Left ventricle myocardium inferior (tissue), 1 donor: ENCODE data around the gene GNG13. TPM values are rescaled to one million over a fixed set of nuclear protein-coding genes. Genes with fewer than 3 reads are reported as not detected.
"Not testable (repeated sequence)": the region's sequence is repeated elsewhere in the genome, so short reads cannot be mapped to it uniquely, and the experiment has no call there.

Experiments used
- DNase-seq: peaks from one replicate; pipeline ENCODE4 v3.0.0-alpha.2; 2020
- H3K27ac ChIP-seq: fragments of 200-600 bp; replicated peaks from 2 replicates; pipeline ENCODE4 v1.8.0; 2021
- H3K27me3 ChIP-seq: fragments of 200-600 bp; 2 replicates; pipeline ENCODE4 v1.8.0; 2021; ENCODE audit warnings: low read depth
- H3K36me3 ChIP-seq: fragments of 200-600 bp; 2 replicates; pipeline ENCODE4 v1.8.0; 2021
- H3K4me1 ChIP-seq: fragments of 200-600 bp; 2 replicates; pipeline ENCODE4 v1.8.0; 2021
- H3K4me3 ChIP-seq: fragments of 200-600 bp; 2 replicates; pipeline ENCODE4 v1.8.0; 2021; ENCODE audit warnings: mild to moderate bottlenecking, moderate library complexity
- H3K9me3 ChIP-seq: fragments of 200-600 bp; replicated peaks from 2 replicates; pipeline ENCODE4 v1.8.0; 2021
- CTCF ChIP-seq: fragments of 200-600 bp; IDR thresholded peaks from 2 replicates; pipeline ENCODE4 v1.8.0; 2021; ENCODE audit warnings: antibody characterized with exemption, mild to moderate bottlenecking, borderline replicate concordance
- intact Hi-C: fragments of 100-400 bp; cut with micrococcal nuclease; formaldehyde crosslinking; loops from one replicate; pipeline ENCODE4 v1.11.0; 2022
- total RNA-seq: library from RNA; stranded (reverse); fragmentation: NEBNext Ultra II Directional; extraction: Animal tissue kit (Norgen Biotek cat#: 25700); gene quantifications from one replicate; pipeline ENCODE4 v1.2.1, GENCODE V29; 2021
- donor health status: DM: no; HTN: yes; CAD: no; lungs with severe emphysema.

GNG13 gene
- total RNA-seq, 1 donor from 2014 or later: not detected

- H3K27me3 ChIP-seq: peaks cover 90% of the 10 kb centered on the region
- no peak overlapping the region for H3K27ac ChIP-seq
- H3K36me3 ChIP-seq: no peaks in the 10 kb centered on the region
- H3K9me3 ChIP-seq: no peaks in the 10 kb centered on the region
- intact Hi-C loops: no loop called here
- H3K4me3 ChIP-seq: no peak overlapping the region
- no peak for DNase-seq
- TF ChIP-seq CTCF: no peak
- H3K4me1 ChIP-seq: no peaks in the 10 kb centered on the region
Measured at GRCh38 chr16:824194-824593, 23.7 kb upstream of the GNG13 start.

DNA sequence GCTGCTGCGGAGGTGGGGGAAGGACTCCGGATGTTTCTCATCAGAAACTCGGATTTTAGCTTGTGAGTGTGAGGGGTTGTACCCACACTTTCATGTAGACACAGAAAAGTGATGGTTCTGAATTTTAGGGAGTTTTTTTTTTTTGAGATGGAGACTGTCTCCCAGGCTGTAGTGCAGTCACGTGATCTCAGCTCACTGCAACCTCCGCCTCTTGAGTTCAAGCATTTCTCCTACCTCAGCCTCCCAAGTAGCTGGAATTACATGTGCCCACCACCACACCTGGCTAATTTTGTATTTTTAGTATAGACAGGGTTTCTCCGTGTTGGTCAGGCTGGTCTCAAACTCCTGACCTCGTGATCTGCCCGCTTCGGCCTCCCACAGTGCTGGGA is 22.4 kb upstream of the GNG13 start:
- intact Hi-C loops: no loop called here
- DNase-seq: no peak
- H3K4me1 ChIP-seq: no peaks in the 10 kb centered on the region
- TF ChIP-seq CTCF: no peak
- peaks cover 90% of the 10 kb centered on the region for H3K27me3 ChIP-seq
- H3K27ac ChIP-seq: no peak overlapping the region
- H3K36me3 ChIP-seq: no peaks in the 10 kb centered on the region
- no peaks in the 10 kb centered on the region for H3K9me3 ChIP-seq
- no peak overlapping the region for H3K4me3 ChIP-seq

- intact Hi-C loops: no loop called here
- no peak overlapping the region for H3K27ac ChIP-seq
- DNase-seq: no peak
- H3K27me3 ChIP-seq: peaks cover 91% of the 10 kb centered on the region
- no peaks in the 10 kb centered on the region for H3K4me1 ChIP-seq
- H3K36me3 ChIP-seq: no peaks in the 10 kb centered on the region
- H3K9me3 ChIP-seq: no peaks in the 10 kb centered on the region
- TF ChIP-seq CTCF: no peak
- no peak overlapping the region for H3K4me3 ChIP-seq
Measured at GRCh38 chr16:822174-822908, 21.8 kb upstream of the GNG13 start.

GRCh38 chr16:821751-822150 is 21.2 kb upstream of the GNG13 start:
- no peak for TF ChIP-seq CTCF
- no peak overlapping the region for H3K4me3 ChIP-seq
- H3K27ac ChIP-seq: no peak overlapping the region
- intact Hi-C loops: no loop called here
- no peaks in the 10 kb centered on the region for H3K36me3 ChIP-seq
- no peaks in the 10 kb centered on the region for H3K9me3 ChIP-seq
- no peak for DNase-seq
- no peaks in the 10 kb centered on the region for H3K4me1 ChIP-seq
- H3K27me3 ChIP-seq: peaks cover 91% of the 10 kb centered on the region

DNA sequence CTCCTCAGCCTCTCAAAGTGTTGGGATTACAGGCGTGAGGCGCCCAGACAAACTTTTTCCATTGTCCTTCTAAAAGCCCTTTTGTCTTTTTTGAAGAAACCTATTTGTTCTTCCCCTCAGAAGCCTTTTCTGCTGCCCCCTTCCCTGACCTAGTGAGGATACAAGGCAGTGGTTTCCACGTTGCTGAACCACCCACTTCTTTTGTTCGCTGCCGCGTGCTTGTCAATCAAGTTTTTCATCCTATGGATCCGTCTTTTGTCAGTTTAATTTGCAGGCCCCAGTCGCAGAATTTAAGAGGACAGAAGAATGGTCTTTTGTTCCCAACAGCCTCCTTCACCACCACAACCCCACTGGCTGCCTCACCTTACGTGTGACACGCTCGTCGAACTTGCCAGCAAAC is 20.2 kb upstream of the GNG13 start:
- H3K27ac ChIP-seq: no peak overlapping the region
- TF ChIP-seq CTCF: no peak
- no peak for DNase-seq
- H3K9me3 ChIP-seq: no peaks in the 10 kb centered on the region
- H3K27me3 ChIP-seq: peaks cover 95% of the 10 kb centered on the region
- intact Hi-C loops: no loop called here
- H3K4me3 ChIP-seq: no peak overlapping the region
- H3K36me3 ChIP-seq: no peaks in the 10 kb centered on the region
- H3K4me1 ChIP-seq: no peaks in the 10 kb centered on the region

DNA sequence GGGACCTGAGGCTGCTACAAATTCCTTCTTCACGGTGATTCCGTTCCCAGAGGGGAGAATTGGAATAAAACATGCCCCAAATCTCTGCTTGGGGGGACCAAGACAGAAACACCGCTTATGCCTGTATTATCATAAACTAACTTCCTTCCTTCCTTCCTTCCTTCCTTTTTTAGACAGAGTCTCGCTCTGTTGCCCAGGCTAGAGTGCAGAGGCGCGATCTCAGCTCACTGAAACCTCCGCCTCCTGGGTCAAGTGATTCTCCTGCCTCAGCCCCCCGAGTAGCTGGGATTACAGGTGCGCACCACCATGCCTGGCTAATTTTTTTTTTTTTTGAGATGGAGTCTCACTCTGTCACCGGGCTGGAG is 19.5 kb upstream of the GNG13 start:
- H3K36me3 ChIP-seq, H3K27ac ChIP-seq, H3K4me1 ChIP-seq, intact Hi-C loops, H3K9me3 ChIP-seq, DNase-seq, H3K4me3 ChIP-seq: not testable (repeated sequence)
- peaks cover 96% of the 10 kb centered on the region for H3K27me3 ChIP-seq
